Measurements from ENCODE around the gene LPGAT1. TPM values are rescaled to one million over a fixed set of nuclear protein-coding genes. Genes with fewer than 3 reads are reported as not detected.

LPGAT1 gene
- total RNA-seq, 1 experiment from 2014 or later: 50.6 TPM

- H3K9me3 ChIP-seq (ENCODE audit: control insufficient read depth in 1 of 2, insufficient read depth in 1 of 2, low read depth in 1 of 2, low read length in 2 of 2): no peaks in the 10 kb centered on the region
- H3K27me3 ChIP-seq (ENCODE audit: insufficient read depth, low read length): no peaks in the 10 kb centered on the region
- POLR2A ChIA-PET: no interaction called here
- BruUV-seq (replicated peaks): no TSS peak
- intact Hi-C loops (cut with micrococcal nuclease): no loop called here
- no peaks in the 10 kb centered on the region for H3K79me2 ChIP-seq (ENCODE audit: insufficient read depth, low read length)
- DNase-seq (ENCODE audit: low read depth, low spot score): no peak
- no peak overlapping the region for H3K4me3 ChIP-seq (replicated peaks in 1 of 2; ENCODE audit: low read depth in 1 of 2, low read length in 2 of 2)
- H2AFZ ChIP-seq (ENCODE audit: low read depth, low read length, poor library complexity, severe bottlenecking): no peak overlapping the region
- no peaks in the 10 kb centered on the region for H3K4me1 ChIP-seq (ENCODE audit: control insufficient read depth in 1 of 2, insufficient read depth in 2 of 2, low read length in 2 of 2)
- H3K36me3 ChIP-seq (ENCODE audit: control insufficient read depth in 1 of 2, insufficient read depth in 2 of 2, low read length in 2 of 2): no peaks in the 10 kb centered on the region
- RAD21 ChIA-PET (ENCODE audit: low non-redundant PET in 1 of 2, low total read pairs in 2 of 2, uncharacterized antibody in 2 of 2, unreplicated experiment in 2 of 2): no interaction called here
- no peaks in the 10 kb centered on the region for H4K20me1 ChIP-seq (ENCODE audit: insufficient read depth)
- no peak overlapping the region for H3K27ac ChIP-seq (ENCODE audit: low read depth, low read length)
- no peak overlapping the region for H3K9ac ChIP-seq (ENCODE audit: low read length)
- no peak overlapping the region for H3K4me2 ChIP-seq (ENCODE audit: low read length)
- ATAC-seq: no peak
- no peak for TF ChIP-seq ATF3 (IDR thresholded peaks at IDR 0.05)
- TF ChIP-seq POLR2A (IDR thresholded peaks at IDR 0.05; ENCODE audit: borderline replicate concordance, extremely low read depth, insufficient read depth, insufficient read length): no peak
- TF ChIP-seq RAD21 (IDR thresholded peaks at IDR 0.05; ENCODE audit: low read depth): no peak
- no peak for TF ChIP-seq MAX (IDR thresholded peaks at IDR 0.05)
- no peaks in the 10 kb centered on the region for H3K9me2 ChIP-seq (ENCODE audit: insufficient read depth)
- CTCF ChIA-PET: no interaction called here
Observed at GRCh38 chr1:211811848-211812247, 18.7 kb downstream of the LPGAT1 start.

GRCh38 chr1:211811126-211811525 is 19.4 kb downstream of the LPGAT1 start:
- Histone ChIP-seq H3K4me1 (ENCODE audit: control insufficient read depth in 1 of 2, insufficient read depth in 2 of 2, low read length in 2 of 2) (no peaks in the 10 kb centered on the region), H3K27me3 (ENCODE audit: insufficient read depth, low read length) (no peaks in the 10 kb centered on the region), H3K36me3 (ENCODE audit: control insufficient read depth in 1 of 2, insufficient read depth in 2 of 2, low read length in 2 of 2) (no peaks in the 10 kb centered on the region), H2AFZ (ENCODE audit: low read depth, low read length, poor library complexity, severe bottlenecking) (no peak overlapping the region), H3K4me3 (replicated peaks in 1 of 2; ENCODE audit: low read depth in 1 of 2, low read length in 2 of 2) (no peak overlapping the region), H3K9ac (ENCODE audit: low read length) (no peak overlapping the region), H3K9me2 (ENCODE audit: insufficient read depth) (no peaks in the 10 kb centered on the region), H3K79me2 (ENCODE audit: insufficient read depth, low read length) (no peaks in the 10 kb centered on the region), H3K9me3 (ENCODE audit: control insufficient read depth in 1 of 2, insufficient read depth in 1 of 2, low read depth in 1 of 2, low read length in 2 of 2) (no peaks in the 10 kb centered on the region), H3K4me2 (ENCODE audit: low read length) (no peak overlapping the region), H4K20me1 (ENCODE audit: insufficient read depth) (no peaks in the 10 kb centered on the region), H3K27ac (ENCODE audit: low read depth, low read length) (no peak overlapping the region)
- BruUV-seq (replicated peaks): no TSS peak
- ChIA-PET CTCF (no interaction called here), RAD21 (ENCODE audit: low non-redundant PET in 1 of 2, low total read pairs in 2 of 2, uncharacterized antibody in 2 of 2, unreplicated experiment in 2 of 2) (no interaction called here), POLR2A (no interaction called here)
- DNase-seq (ENCODE audit: low read depth, low spot score): no peak
- ATAC-seq: no peak
- intact Hi-C loops (cut with micrococcal nuclease): no loop called here
- no peak for TF ChIP-seq EGR1 (IDR thresholded peaks at IDR 0.05; ENCODE audit: low read depth)
- TF ChIP-seq YY1 (IDR thresholded peaks at IDR 0.05; ENCODE audit: extremely low read depth, insufficient replicate concordance, low read depth, low read length): no peak
- TF ChIP-seq ELF1 (IDR thresholded peaks at IDR 0.05; ENCODE audit: borderline replicate concordance, low read depth): no peak
- no peak for TF ChIP-seq MAX (IDR thresholded peaks at IDR 0.05)
- TF ChIP-seq RAD21 (IDR thresholded peaks at IDR 0.05; ENCODE audit: low read depth): no peak
- TF ChIP-seq SIN3A (IDR thresholded peaks at IDR 0.05; ENCODE audit: low read depth): no peak
- TF ChIP-seq REST (IDR thresholded peaks at IDR 0.05; ENCODE audit: low read depth): no peak
- no peak for TF ChIP-seq JUND (IDR thresholded peaks at IDR 0.05)
- no peak for TF ChIP-seq EZH2 (IDR thresholded peaks at IDR 0.05)
- TF ChIP-seq POLR2AphosphoS5 (IDR thresholded peaks at IDR 0.05; ENCODE audit: low read depth, low read length): no peak
- no peak for TF ChIP-seq SRF (IDR thresholded peaks at IDR 0.05; ENCODE audit: low read depth)
- TF ChIP-seq CTCF (IDR thresholded peaks at IDR 0.05 in 2 of 3, conservative IDR thresholded peaks at IDR 0.05 in 1 of 3; ENCODE audit: borderline replicate concordance in 1 of 3, insufficient read depth in 1 of 3, low read depth in 2 of 3, low read length in 2 of 3): no peak
- TF ChIP-seq ZNF274 (IDR thresholded peaks at IDR 0.05; ENCODE audit: low read depth, low read length): no peak
- no peak for TF ChIP-seq CBX3 (IDR thresholded peaks at IDR 0.05; ENCODE audit: low read depth)
- no peak for TF ChIP-seq SP1 (IDR thresholded peaks at IDR 0.05; ENCODE audit: low read depth)

Data from HCT116 (cell line).